Measurements from ENCODE around the gene SRRM2. TPM values are rescaled to one million over a fixed set of nuclear protein-coding genes. Genes with fewer than 3 reads are reported as not detected.

Gene SRRM2
- polyA plus RNA-seq, 1 donor (not counting 4 experiments of a cell fraction or from before 2014, with no cell fraction given) = 101 TPM

DNA sequence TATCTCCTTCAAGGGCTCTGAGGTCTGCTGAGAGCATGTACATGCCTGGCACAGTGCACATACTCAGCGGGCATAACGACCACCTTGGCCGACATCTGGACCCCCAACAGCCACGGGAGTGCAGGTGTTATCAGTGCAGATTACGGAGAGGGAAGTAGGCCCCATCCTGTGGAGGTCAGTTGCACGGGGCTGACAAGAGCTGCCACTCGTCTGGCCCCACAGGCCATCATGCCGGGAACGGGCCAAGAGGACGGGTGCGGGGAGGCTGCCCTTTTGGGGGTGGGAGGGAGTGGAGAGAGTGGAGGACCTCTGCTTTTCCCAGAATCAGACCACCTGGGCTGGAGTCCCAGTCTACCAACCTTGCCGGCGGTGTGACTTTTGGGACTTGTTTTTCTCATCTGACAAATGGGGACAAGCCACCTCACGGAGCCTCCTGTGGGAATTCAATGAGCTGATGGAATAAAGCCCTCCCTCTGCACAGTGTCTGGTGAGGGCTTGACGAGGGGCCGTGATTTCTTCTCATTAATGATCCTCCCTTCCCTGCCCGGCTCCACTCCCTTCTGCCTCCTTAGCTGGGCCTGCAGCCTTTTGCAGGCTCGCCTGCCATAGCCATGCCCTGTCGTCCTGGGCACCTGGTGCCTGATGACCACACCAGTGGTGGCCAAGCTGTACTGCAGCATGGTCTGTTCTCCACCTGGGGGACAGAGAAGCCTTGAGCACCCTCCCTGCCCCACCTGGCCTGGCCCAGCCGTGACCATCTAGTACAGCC is 30.3 kb downstream of the SRRM2 start:
- no peak overlapping the region for H3K4me3 ChIP-seq (ENCODE audit: control insufficient read depth in 2 of 3, extremely low read depth in 1 of 3, insufficient read depth in 2 of 3, low read depth in 1 of 3, low read length in 3 of 3)
- FAIRE-seq = no peak
- no peak overlapping the region for H3K4me2 ChIP-seq (ENCODE audit: control insufficient read depth, extremely low read depth, insufficient read depth, low read depth, low read length)

GRCh38 chr16:2783581-2784357 is 31.3 kb downstream of the SRRM2 start:
- H2AFZ ChIP-seq (ENCODE audit: control insufficient read depth, low read length) = no peak overlapping the region
- no peak overlapping the region for H3K9ac ChIP-seq (ENCODE audit: control insufficient read depth, extremely low read depth, insufficient read depth, low read length)
- no peak overlapping the region for H3K4me3 ChIP-seq (ENCODE audit: control insufficient read depth in 2 of 3, extremely low read depth in 1 of 3, insufficient read depth in 2 of 3, low read depth in 1 of 3, low read length in 3 of 3)
- no peak overlapping the region for H3K4me2 ChIP-seq (ENCODE audit: control insufficient read depth, extremely low read depth, insufficient read depth, low read depth, low read length)
- H3K9me3 ChIP-seq (ENCODE audit: control insufficient read depth, low read depth, low read length) = no peaks in the 10 kb centered on the region
- H3K9me1 ChIP-seq (ENCODE audit: control insufficient read depth, extremely low read depth, insufficient read depth, low read length) = no peaks in the 10 kb centered on the region
- peaks cover 38% of the 10 kb centered on the region for H3K27me3 ChIP-seq (ENCODE audit: control insufficient read depth, extremely low read depth, insufficient read depth, low read length)
- TF ChIP-seq EZH2 (IDR thresholded peaks at IDR 0.05; ENCODE audit: low read length) = no peak
- TF ChIP-seq, protein P1, sequence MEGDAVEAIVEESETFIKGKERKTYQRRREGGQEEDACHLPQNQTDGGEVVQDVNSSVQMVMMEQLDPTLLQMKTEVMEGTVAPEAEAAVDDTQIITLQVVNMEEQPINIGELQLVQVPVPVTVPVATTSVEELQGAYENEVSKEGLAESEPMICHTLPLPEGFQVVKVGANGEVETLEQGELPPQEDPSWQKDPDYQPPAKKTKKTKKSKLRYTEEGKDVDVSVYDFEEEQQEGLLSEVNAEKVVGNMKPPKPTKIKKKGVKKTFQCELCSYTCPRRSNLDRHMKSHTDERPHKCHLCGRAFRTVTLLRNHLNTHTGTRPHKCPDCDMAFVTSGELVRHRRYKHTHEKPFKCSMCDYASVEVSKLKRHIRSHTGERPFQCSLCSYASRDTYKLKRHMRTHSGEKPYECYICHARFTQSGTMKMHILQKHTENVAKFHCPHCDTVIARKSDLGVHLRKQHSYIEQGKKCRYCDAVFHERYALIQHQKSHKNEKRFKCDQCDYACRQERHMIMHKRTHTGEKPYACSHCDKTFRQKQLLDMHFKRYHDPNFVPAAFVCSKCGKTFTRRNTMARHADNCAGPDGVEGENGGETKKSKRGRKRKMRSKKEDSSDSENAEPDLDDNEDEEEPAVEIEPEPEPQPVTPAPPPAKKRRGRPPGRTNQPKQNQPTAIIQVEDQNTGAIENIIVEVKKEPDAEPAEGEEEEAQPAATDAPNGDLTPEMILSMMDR (optimal IDR thresholded peaks at IDR 0.05 in 1 of 3, IDR thresholded peaks at IDR 0.05 in 1 of 3, conservative IDR thresholded peaks at IDR 0.05 in 1 of 3; ENCODE audit: extremely low read depth in 1 of 3, insufficient read depth in 2 of 3, low read length in 3 of 3) = no peak
- H4K20me1 ChIP-seq (ENCODE audit: control insufficient read depth, extremely low read depth, insufficient read depth, low read length) = no peaks in the 10 kb centered on the region
- H3K27ac ChIP-seq (ENCODE audit: control insufficient read depth, insufficient read depth, low read length) = no peak overlapping the region
- no peaks in the 10 kb centered on the region for H3K79me2 ChIP-seq (ENCODE audit: control insufficient read depth, insufficient read depth, low read length)
- no peaks in the 10 kb centered on the region for H3K36me3 ChIP-seq (ENCODE audit: control insufficient read depth in 2 of 2, extremely low read depth in 1 of 2, insufficient read depth in 2 of 2, low read length in 2 of 2)
- DNase-seq (ENCODE audit: low read depth, low spot score) (no peak), FAIRE-seq (no peak)
- peaks cover 2% of the 10 kb centered on the region for H3K4me1 ChIP-seq (ENCODE audit: control insufficient read depth, extremely low read depth, insufficient read depth, low read length)
- dilution Hi-C loops (cut with MboI; ENCODE audit: extremely low pct_ligation_motif_present, low sequenced_read_pairs) = no loop called here

More for the DNA sequence above, 30.3 kb downstream of the SRRM2 start:
- Histone ChIP-seq H2AFZ (ENCODE audit: control insufficient read depth, low read length) (no peak overlapping the region), H3K9me1 (ENCODE audit: control insufficient read depth, extremely low read depth, insufficient read depth, low read length) (no peaks in the 10 kb centered on the region), H3K27ac (ENCODE audit: control insufficient read depth, insufficient read depth, low read length) (no peak overlapping the region), H3K27me3 (ENCODE audit: control insufficient read depth, extremely low read depth, insufficient read depth, low read length) (peaks cover 30% of the 10 kb centered on the region), H3K9ac (ENCODE audit: control insufficient read depth, extremely low read depth, insufficient read depth, low read length) (no peak overlapping the region), H3K36me3 (ENCODE audit: control insufficient read depth in 2 of 2, extremely low read depth in 1 of 2, insufficient read depth in 2 of 2, low read length in 2 of 2) (no peaks in the 10 kb centered on the region), H3K9me3 (ENCODE audit: control insufficient read depth, low read depth, low read length) (no peaks in the 10 kb centered on the region), H3K4me1 (ENCODE audit: control insufficient read depth, extremely low read depth, insufficient read depth, low read length) (peaks cover 10% of the 10 kb centered on the region), H3K79me2 (ENCODE audit: control insufficient read depth, insufficient read depth, low read length) (peaks cover 3% of the 10 kb centered on the region), H4K20me1 (ENCODE audit: control insufficient read depth, extremely low read depth, insufficient read depth, low read length) (no peaks in the 10 kb centered on the region)
- no peak for TF ChIP-seq EZH2 (IDR thresholded peaks at IDR 0.05; ENCODE audit: low read length)
- TF ChIP-seq, protein P1 (optimal IDR thresholded peaks at IDR 0.05 in 1 of 3, IDR thresholded peaks at IDR 0.05 in 1 of 3, conservative IDR thresholded peaks at IDR 0.05 in 1 of 3; ENCODE audit: extremely low read depth in 1 of 3, insufficient read depth in 2 of 3, low read length in 3 of 3) = no peak
- dilution Hi-C loops (cut with MboI; ENCODE audit: extremely low pct_ligation_motif_present, low sequenced_read_pairs) = no loop called here
- no peak for DNase-seq (ENCODE audit: low read depth, low spot score)

Data from keratinocyte (primary cell).